GM18870 (cell line): ENCODE data around the gene KIAA1755.

Experiments used
- ATAC-seq: cut with Tn5 transposase; IDR thresholded peaks from one replicate; pipeline ENCODE4 v1.9.1; 2021; ENCODE audit warnings: moderate library complexity; ENCODE audit not compliant: unreplicated experiment

The KIAA1755 gene

DNA sequence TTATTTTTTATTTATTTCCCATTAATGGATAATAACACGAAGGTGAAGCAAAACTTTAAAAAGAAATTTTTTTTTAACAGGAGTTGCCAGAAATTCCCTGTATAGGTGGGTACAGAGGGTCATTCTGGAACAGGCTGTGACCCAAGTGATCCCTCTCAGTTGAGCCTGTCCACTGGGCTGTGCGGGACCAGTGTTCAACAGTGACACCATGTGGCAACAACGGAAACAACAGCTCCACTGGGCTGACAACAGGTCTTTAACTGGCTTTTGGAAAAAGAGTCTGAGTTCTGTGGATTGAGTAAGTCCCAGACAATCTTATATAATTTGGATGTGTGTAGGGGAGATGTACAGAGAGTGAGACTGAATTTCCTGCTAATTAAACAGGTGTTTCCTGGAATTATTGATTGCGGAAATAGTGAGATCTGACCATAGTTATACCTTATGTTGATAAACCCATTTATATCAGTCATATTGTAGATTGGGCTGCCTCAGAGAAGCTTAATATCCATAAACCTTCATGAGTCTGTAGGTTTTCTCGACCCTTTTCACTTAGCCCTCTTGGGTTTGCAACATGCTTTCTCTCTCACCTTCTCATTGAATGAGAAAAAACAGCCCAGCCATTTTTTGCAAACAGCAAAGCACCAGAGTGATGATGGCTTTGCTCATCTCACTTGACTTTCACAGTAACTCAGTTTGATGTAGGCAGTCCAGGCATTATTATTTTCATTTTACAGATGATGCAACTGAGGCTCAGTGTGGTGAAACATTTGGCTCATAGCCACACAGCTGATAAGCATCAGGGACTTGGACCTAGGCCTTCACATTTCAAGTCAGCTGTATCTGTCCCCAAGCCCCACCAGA, 17.5 kb downstream of the KIAA1755 start:
- no peak for ATAC-seq

DNA sequence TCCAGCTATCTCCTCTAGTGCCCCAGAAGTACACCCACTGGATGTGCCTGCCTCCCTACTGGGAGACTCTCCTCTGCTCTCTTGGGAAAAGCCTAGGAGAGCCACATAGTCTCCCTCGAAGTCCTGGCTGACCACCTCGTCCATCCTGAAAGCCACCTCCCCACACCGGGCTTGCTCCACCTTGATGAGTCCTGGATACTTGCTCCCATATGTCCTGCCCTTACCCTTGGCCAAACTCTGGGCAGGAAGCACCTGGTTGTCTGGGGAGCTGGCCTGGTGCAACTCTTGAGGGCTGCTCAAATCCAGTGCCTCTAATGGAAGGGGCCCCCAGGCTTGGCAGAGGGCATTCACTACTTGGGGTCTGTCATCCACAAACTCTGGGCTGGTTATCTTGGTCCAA, 19.3 kb downstream of the KIAA1755 start:
- ATAC-seq, result no peak

DNA sequence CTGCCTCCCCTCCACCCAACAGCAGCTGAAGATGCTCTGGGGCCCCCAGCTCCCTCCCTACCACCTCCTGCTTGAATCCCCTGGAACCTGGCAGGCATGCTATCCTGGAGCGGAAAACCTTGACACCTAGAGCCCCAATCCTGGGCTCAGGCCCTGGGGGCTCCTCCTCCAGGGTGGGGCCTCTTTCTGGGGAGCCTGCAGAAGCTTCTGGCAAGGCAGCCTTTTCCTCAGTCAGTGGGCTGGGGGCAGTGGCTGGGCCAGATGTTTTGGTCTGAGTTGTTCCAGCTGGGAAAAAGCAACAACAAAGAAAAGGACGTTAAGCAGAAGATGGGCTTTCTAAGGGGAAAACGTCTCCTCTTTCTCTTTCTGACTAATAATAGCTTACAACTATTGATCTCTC, 21.1 kb downstream of the KIAA1755 start:
- ATAC-seq, result no peak

DNA sequence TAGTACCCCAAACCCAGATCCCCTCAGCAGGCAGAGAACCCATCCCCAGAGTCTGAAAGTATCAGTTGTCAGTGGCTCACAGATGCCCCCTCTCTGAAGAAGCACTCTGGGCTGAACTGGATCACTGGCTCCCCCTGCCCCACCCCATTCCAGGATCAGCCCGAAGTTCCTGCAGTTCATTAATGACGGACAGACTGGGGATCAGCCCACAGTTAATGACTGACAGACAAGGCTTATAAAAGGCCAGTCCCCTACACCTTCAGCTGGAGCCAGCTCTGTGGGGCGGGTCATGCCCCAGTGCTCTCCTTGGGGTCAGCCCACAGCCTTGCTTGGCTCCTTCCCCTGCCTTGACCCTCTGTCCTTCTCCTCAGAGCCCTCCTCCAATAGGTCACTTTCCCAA, 21.7 kb downstream of the KIAA1755 start:
- ATAC-seq, result no peak

DNA sequence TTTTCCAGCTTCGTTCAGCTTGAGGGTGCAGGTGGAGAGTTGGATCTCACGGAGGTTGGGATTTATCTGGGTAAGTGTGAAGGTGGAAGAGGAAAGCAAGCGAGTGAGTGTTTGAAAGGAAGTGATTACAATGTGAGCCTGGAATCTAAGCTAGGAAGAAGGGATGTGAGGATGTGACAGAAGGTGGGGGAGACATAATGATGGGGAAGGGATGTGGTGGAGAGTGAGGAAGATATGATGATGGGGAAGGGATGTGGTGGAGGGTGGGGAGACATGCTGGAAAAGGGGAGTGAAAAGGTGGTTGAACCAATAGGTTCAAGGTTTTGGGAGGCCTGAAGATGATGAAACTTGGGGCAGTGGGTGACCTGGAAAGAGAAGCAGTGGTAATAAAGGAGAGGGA, 23.2 kb downstream of the KIAA1755 start:
- ATAC-seq, result no peak

DNA sequence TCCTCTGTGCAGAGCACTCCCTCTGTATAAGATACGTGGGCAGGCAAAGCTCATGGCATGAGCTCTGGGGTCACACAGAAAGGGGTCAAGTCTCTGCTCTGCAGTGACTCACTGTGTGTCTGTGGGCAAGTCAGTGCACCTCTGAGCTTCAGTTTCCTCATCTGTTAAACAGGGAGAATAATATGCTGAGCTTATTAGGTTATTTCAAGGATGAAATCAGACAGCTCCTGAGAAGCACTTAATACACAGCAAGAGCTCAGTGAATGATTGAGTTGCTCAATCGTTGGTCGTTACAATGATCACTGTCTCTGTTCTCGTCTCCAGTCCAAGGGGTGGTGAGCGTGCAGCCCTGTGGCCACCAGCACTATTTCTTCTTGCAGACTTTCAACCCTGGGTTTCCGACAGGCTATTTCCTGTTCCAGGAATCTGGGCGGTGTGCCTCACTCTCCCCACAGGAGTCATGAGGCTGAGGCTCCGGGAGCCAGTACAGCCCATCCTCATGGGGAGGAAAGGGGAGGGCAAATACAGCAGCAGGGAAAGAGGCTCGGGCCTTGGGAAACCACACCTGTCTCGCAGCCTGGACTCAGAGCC, 28.9 kb downstream of the KIAA1755 start:
- ATAC-seq, result no peak

DNA sequence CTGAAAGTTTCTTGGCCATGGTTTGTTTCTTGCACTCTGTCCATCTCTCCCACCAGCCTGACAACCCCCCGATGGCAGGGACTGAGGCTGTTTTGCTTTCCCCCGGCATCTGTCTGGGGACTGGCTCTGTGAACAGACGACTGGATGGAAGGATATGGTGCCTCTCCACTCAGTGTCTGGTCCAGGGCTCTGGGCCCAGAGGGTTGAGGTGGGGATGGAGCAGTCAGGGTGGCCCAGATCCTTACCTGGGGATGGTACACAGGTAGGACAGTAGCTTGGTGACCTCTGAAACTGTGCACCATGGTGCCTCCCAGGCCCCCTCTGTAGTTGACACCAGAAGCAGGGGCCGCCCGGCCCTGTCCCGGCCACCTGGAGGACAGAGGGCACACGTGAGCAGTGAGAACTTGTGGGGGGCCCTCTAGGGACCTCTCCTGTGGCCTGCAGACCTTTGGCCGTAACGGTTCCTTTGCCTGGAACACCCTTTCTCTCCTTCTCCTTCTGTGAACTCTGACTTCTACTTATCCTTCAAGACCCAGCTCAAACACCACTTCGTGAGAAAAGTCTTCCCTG, 29.5 kb downstream of the KIAA1755 start:
- no peak for ATAC-seq

DNA sequence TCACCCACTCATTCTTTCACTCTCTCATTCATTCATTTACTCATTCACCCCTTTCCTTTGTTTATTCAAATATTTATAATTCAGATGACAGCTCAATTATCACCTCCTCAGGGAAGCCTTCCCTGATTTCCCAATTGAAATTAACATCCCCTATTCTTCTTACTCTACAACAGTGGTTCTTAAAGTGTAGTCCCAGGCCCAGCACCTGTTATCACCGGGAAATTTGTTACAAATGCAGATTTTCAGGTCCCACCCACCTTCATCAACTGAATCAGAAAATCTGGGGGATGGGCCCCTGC, 30.3 kb downstream of the KIAA1755 start:
- no peak for ATAC-seq

DNA sequence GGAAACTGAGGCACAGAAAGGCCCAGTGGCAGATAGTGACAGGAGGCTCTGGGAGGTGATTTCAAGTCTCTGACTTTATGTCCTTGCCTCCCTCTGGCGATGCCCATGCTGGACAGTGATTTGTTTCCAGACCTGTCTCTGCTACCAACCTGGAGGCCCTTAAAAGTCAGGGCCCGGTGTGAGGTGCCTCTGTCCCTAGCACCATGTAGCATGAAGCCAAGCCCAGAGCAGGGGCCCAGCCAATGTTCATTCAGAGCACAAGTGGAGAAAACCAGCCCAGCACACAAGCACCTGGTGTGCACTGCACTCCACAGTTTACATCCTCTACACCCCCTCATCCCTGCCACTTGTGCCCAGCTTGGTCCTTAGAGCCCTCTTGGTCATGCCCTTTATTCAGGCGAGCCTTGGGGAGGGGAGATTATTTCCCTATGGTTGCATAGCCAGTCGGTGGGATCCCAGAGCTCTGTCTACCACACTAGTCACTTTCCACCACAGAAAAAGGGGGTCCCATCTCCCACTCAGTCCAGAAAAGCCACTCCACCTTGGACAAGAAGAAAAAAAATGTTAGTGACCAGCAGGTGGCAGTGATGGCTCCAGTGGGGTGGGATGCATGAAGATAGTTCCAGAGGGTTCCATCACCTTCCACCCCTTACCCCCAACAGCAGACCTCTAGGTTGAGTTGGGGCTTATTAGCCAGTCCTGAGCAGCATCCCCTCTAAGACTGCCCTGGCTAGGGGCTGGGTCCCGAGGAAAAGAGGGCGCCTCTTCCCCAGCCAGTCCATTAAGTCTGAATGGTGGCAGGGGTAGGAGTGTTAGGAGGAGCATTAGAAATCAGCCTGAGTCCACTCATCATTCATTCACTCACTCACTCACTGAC, 30.9 kb downstream of the KIAA1755 start:
- ATAC-seq, result no peak

DNA sequence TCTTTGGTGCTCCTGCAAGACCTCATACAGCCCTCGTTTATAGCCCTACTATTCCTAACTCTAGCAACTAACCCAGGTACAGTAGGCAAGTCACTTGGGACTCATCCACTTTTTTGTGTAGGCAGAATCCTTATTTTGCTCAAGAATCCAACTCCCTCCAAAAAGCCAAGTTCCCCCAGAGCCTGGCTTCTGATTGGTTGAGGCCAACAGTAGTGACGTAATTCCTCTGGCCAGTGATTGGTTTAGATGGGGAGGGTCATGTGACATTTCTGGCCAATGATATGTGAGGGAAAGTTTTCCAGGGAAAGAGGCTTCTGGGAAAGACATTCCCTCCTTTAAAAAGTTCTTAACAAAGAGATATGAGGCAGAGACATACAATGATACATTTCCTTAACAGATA, 32.1 kb downstream of the KIAA1755 start:
- ATAC-seq, result no peak

DNA sequence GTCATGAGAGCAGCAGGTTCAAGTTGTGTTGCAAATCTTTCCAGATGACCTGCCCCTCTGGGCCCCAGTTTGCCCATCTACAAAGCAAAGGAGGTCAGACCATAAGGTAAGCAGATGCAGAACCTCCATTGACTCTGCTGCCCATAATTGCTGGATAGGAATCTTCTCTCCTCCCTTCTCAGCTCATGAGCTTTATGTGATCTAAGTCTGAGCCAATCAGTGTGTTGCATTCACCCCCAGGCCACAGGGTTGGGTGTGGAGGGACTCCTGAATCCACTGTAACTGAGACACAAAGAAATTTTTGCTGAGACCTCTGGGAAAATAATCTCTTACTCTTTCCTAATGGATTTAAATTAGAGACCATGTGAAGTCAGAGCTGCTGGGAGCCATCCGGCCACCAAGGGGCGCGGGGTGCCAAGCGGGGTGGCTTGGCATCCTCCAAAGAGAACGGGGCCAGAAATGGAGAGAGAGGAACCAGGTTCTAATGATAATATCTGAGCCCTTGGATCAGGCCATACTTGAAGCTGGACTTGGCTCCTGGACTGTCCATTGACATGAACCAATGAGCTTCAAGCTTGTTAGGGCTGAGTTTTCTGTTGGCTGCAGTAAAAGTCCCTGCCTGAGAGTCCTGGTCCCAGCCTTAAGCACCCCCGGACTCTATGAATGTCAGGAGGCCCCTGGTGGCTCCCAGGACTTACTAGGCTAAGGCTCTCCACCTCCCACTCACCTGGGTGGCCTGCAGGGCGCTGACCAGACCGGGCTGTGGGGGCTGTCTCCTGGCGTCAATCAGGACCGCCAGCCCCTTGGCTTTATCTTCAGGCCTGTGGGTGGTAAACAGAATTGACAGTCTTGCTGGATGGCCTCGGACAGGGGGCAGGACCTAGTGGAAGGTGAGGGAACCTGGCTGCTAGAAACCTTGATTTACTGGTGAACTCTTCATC, 32.8 kb downstream of the KIAA1755 start:
- no peak for ATAC-seq

DNA sequence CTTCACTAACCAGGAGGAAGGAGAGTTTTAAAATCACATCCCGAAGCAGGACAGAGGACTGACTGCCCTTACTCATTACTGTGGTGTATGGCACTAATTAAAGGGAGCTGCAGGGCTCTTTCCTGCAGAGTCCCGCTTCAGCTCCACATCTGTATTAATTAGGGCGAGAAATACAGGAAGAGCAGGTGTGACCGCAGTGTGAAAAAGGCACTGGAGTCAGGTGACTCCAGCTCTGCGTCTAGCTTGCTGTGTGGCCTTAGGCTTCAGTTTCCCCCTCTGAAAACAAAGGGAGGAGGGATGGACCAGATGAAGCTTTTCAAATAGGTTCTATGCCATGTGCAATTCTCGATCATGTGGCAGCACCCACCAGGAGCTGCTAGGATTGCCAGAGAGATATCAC, 34.0 kb downstream of the KIAA1755 start:
- no peak for ATAC-seq

DNA sequence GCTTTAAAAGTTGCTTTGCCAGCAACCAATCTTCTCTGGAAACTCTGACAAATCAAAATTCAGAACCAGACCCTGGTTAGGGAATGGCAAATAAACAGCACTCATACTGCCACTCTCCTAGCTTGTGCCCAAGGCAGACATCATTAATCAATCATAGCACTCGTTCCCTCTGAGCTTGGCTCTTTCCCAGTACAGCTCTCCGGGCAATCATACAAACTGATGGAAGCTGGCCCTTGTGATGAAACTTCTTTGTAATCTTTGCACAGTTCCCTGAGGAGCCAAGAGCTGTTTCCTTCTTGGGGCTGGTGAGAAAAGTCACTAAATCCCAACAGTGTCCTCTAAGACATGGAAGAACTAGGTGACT, 34.7 kb downstream of the KIAA1755 start:
- ATAC-seq, result no peak

DNA sequence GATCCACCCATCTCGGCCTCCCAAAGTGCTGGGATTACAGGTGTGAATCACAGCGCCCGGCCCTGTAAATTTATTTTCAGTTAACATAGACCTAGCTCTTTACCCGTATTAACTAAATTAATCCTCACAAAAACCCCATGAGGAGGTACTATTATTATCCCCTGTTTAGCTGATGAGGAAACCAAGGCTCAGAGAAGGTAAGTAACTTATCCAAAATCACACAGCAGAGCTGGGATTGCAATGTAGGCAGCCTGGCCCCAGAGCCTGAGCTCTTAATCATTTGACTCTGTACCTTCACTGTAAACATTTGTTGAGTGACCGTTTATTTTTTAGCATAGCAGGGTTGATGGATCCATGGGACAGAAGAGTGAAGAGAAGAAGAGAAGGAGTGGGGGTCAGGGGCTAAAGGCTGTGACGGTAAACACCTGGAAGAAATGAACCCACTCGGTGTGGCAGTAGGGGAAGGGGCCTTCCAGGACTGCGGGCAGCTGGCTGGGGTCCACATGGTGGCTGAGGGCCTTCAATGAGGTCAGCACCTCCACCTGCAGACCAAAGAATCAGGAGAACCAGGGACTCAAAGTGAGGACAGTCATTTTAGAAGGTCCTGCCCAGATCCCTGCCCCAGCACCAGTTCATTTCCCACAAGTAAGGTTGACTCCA, 35.2 kb downstream of the KIAA1755 start:
- no peak for ATAC-seq

DNA sequence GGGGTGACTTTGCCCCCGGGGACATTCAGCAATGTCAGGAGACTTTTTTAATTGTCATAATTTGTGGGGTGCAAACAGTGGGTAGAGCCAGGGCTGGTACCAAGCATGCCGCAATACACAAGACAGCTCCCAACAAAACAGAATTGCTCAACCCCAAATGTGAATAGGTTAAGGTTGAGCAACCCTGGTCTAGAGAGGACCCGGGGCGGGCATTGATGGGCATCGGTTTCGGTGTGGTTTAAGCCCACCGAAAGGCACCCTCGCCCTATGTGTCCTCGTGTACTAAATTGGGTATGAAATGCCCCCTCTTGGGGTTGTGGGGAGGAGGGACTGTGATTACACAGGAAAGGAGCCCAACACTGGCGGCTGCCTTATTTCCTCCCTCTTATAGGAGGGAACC, 36.0 kb downstream of the KIAA1755 start:
- no peak for ATAC-seq

DNA sequence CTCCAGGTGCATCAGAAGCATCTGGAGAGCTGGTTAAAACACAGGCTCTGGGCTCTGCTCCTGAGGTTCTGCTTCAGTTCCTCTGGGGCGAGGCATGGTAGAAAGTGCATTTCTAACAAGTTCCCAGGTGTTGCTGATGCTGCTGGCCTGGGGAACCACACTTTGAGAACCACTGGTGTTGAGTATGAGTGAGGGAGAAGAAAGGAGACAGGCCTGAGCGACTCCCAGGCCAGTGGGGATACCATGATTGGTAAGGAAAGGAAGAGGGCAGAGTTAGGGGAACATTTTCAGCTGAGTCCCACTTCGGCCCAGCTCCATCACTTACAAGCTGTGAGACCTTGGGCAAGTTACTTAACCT, 36.8 kb downstream of the KIAA1755 start:
- no peak for ATAC-seq

DNA sequence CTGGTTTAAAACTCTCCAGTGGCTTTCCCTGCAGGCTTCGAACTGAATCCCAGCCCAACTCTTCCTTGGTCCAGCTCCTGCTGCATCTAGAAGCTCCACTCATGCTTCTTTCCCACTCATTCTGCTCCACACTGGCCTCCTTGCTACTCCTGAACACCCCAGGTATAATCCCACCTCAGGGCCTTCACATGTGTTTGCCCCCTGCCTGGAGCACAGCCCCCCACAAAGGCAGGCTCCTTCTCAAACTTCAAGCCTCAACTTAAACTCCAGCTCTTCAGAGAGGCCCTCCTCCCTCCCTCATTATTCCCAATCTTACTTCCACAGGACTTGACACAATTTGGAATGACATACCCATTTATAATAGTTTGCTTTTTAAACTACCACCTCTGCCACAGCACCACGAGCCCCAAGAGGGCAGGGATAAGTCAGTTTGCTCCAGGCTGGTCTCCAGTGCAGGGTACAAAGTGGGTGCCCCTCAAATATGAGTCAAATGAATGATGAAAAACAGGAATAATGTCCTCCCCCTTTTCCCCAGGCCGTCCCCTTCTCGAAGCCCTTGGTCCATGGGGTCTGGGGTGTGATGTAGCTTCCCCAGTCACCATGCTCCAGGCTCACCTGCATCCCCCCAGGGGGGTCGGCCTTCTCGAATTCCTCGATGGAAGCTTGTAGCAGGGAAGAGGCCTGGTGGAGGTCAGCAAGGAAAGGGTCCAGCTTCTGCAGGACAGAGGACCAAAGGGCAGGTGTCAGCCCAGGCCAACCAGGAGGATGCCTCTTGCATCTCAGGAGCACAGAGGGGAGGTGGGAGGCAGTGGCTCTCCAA, 37.4 kb downstream of the KIAA1755 start:
- ATAC-seq, result no peak

DNA sequence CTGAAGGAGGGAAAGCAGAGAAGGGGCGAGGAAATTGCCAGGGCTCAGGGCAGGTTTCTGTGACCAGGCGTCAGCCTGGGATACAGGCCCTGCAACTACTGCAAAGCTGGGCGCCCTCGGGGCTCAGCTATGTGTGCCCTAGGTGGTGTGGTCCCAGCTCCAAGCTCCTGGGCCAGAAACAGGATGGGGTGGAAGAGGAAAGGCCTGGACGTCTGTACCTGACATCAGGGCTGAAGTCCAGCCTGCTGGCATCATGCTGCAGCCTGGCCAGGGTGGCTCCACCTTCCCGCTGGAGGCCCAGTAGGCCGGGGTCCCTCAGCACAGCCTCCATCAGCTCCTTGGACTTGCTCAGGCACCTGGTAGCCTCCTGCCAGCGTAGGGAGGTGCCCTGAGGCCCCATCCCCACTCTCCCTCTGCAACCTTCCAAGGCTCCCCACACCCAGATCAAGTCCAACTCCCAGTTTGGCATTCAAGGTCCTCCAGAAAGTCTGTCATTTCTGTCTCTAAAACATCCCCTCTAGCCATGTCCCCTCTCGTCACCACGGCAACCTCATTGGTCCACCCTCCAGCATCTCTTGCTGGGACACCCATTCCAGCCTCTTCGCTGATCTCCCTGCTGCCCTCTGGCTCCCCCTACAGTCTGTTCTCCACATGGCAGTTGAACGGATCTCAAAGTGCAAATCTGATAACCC, 38.2 kb downstream of the KIAA1755 start:
- no peak for ATAC-seq

DNA sequence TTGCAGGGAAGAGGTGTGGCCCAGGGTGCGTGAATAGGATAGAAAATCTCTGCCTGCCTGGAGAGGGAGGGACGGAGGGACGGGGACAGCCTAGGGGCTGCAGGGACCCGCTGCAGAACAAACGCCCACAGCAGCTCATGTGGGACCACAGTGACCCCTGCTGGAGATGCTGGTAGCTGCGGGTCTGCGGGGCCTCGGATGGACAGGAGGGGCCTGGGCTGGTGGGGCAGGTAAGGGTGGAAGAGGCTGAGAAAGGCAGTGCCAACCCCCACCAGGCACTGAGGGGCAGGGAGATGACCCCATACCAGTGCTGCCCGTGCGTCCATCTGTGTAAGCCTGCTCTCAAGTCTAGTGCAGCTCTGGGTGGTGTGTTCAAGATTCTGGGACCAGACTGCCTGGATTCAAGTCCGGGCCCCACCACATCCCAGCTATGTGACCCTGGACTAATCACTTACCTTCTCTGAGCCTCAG, 39.4 kb downstream of the KIAA1755 start:
- no peak for ATAC-seq
